DOHH2 (cell line): ENCODE data around the gene TNRC6B.

Source experiments
- H3F3A ChIP-seq: fragments of 200-600 bp; sonication (generic), shearing (Covaris generic); 2 replicates; pipeline ENCODE4 v1.6.0; 2016; ENCODE audit warnings: antibody characterized with exemption, mild to moderate bottlenecking; ENCODE audit not compliant: control insufficient read depth, insufficient read depth
- H3K27ac ChIP-seq: fragments of 200-600 bp; sonication (generic); 2 replicates; pipeline ENCODE4 v1.5.1; 2014; ENCODE audit warnings: low read depth, mild to moderate bottlenecking, low read length, moderate library complexity
- H3K27me3 ChIP-seq: fragments of 200-600 bp; sonication (generic); 2 replicates; pipeline ENCODE4 v1.6.1; 2014; ENCODE audit warnings: mild to moderate bottlenecking, low read length, mixed read lengths; ENCODE audit not compliant: control insufficient read depth
- H3K36me3 ChIP-seq: fragments of 200-600 bp; sonication (generic); 2 replicates; pipeline ENCODE4 v1.6.1; 2014; ENCODE audit warnings: mild to moderate bottlenecking, low read length, moderate library complexity, mixed read lengths; ENCODE audit not compliant: control insufficient read depth
- H3K4me1 ChIP-seq: fragments of 200-600 bp; sonication (generic); 2 replicates; pipeline ENCODE4 v1.6.1; 2014; ENCODE audit warnings: mild to moderate bottlenecking, low read length, mixed read lengths; ENCODE audit not compliant: control insufficient read depth
- H3K4me2 ChIP-seq: fragments of 200-600 bp; sonication (generic); 2 replicates; pipeline ENCODE4 v1.6.0; 2014; ENCODE audit warnings: mild to moderate bottlenecking, low read length, moderate library complexity
- H3K4me3 ChIP-seq: fragments of 200-600 bp; sonication (generic); 2 replicates; pipeline ENCODE4 v1.5.1; 2014; ENCODE audit warnings: mild to moderate bottlenecking, low read length, mixed read lengths
- H3K79me2 ChIP-seq: fragments of 200-600 bp; sonication (generic); 2 replicates; pipeline ENCODE4 v1.6.1; 2014; ENCODE audit warnings: mild to moderate bottlenecking, low read length, mixed read lengths; ENCODE audit not compliant: control insufficient read depth
- H3K9me2 ChIP-seq: fragments of 200-600 bp; sonication (generic); replicated peaks from 2 replicates; pipeline ENCODE4 v1.6.1; 2014; ENCODE audit warnings: mild to moderate bottlenecking, low read length, mixed read lengths; ENCODE audit not compliant: control insufficient read depth
- H3K9me3 ChIP-seq: fragments of 200-600 bp; sonication (generic); 2 replicates; pipeline ENCODE4 v1.6.1; 2014; ENCODE audit warnings: antibody characterized with exemption, low read length, mixed read lengths; ENCODE audit not compliant: control insufficient read depth, insufficient read depth
- H4K20me1 ChIP-seq: fragments of 200-600 bp; sonication (generic); 2 replicates; pipeline ENCODE4 v1.6.0; 2014; ENCODE audit warnings: low read depth, mild to moderate bottlenecking, antibody characterized with exemption, low read length, moderate library complexity; ENCODE audit not compliant: control insufficient read depth, insufficient read depth
- CTCF ChIP-seq: fragments of 200-600 bp; sonication (generic); IDR thresholded peaks from one replicate; pipeline ENCODE4 v1.5.1; 2014; ENCODE audit warnings: antibody characterized with exemption, mild to moderate bottlenecking, low read depth, low read length; ENCODE audit not compliant: poor library complexity, severe bottlenecking
- EZH2phosphoT487 ChIP-seq: fragments of 200-600 bp; sonication (generic); IDR thresholded peaks from 2 replicates; pipeline ENCODE4 v1.6.1; 2017; ENCODE audit warnings: borderline replicate concordance, mild to moderate bottlenecking, antibody characterized with exemption, low read length, moderate library complexity, mixed read lengths

Gene TNRC6B

GRCh38 chr22:40210818-40211217 is 33.1 kb downstream of the TNRC6B start:
- Histone ChIP-seq H3K9me3 (no peaks in the 10 kb centered on the region), H3K4me2 (peak overlapping the region; percentile 84), H3K27me3 (no peaks in the 10 kb centered on the region), H3K4me3 (peak overlapping the region; percentile 56), H4K20me1 (peaks cover 16% of the 10 kb centered on the region), H3K36me3 (peaks cover 4% of the 10 kb centered on the region; the same call in 1 of the 2 replicates), H3K4me1 (peaks cover 79% of the 10 kb centered on the region), H3F3A (peaks cover 19% of the 10 kb centered on the region), H3K27ac (peak overlapping the region; percentile 76), H3K79me2 (peaks cover 95% of the 10 kb centered on the region), H3K9me2 (no peaks in the 10 kb centered on the region)
- no peak for TF ChIP-seq EZH2phosphoT487
- TF ChIP-seq CTCF, result no peak

- peaks cover 86% of the 10 kb centered on the region for H3K4me1 ChIP-seq
- H3K79me2 ChIP-seq, result peaks cover 95% of the 10 kb centered on the region
These were observed 33.8 kb downstream of the TNRC6B start for GRCh38 chr22:40211476-40212054.

GRCh38 chr22:40212121-40212520 is 34.4 kb downstream of the TNRC6B start:
- Histone ChIP-seq H3K36me3 (peaks cover 4% of the 10 kb centered on the region; the same call in 1 of the 2 replicates), H3K79me2 (peaks cover 95% of the 10 kb centered on the region), H3K4me1 (peaks cover 91% of the 10 kb centered on the region), H3K4me2 (no peak overlapping the region), H3K27ac (no peak overlapping the region), H3K27me3 (no peaks in the 10 kb centered on the region), H3K4me3 (no peak overlapping the region), H4K20me1 (peaks cover 16% of the 10 kb centered on the region), H3F3A (peaks cover 19% of the 10 kb centered on the region), H3K9me2 (no peaks in the 10 kb centered on the region), H3K9me3 (no peaks in the 10 kb centered on the region)
- TF ChIP-seq CTCF (no peak), EZH2phosphoT487 (no peak)

More at GRCh38 chr22:40211476-40212054, 33.8 kb downstream of the TNRC6B start:
- H3K9me3 ChIP-seq, result no peaks in the 10 kb centered on the region
- H3K36me3 ChIP-seq, result peaks cover 4% of the 10 kb centered on the region; the same call in 1 of the 2 replicates
- TF ChIP-seq CTCF (no peak), EZH2phosphoT487 (no peak)
- peak overlapping the region; percentile 76 for H3K27ac ChIP-seq
- no peaks in the 10 kb centered on the region for H3K27me3 ChIP-seq
- peaks cover 16% of the 10 kb centered on the region for H4K20me1 ChIP-seq
- H3K4me2 ChIP-seq, result peak overlapping the region; percentile 84
- peak overlapping the region; percentile 56 for H3K4me3 ChIP-seq
- H3K9me2 ChIP-seq, result no peaks in the 10 kb centered on the region
- H3F3A ChIP-seq, result peaks cover 19% of the 10 kb centered on the region
